Measurements from ENCODE around the gene EIF2AK2. TPM values are rescaled to one million over a fixed set of nuclear protein-coding genes. Genes with fewer than 3 reads are reported as not detected.

The EIF2AK2 gene
- total RNA-seq, 5 donors from 2014 or later (not counting 1 experiment from before 2014, with no cell fraction given): 21.7 to 37.5 (median 31.3) TPM

DNA sequence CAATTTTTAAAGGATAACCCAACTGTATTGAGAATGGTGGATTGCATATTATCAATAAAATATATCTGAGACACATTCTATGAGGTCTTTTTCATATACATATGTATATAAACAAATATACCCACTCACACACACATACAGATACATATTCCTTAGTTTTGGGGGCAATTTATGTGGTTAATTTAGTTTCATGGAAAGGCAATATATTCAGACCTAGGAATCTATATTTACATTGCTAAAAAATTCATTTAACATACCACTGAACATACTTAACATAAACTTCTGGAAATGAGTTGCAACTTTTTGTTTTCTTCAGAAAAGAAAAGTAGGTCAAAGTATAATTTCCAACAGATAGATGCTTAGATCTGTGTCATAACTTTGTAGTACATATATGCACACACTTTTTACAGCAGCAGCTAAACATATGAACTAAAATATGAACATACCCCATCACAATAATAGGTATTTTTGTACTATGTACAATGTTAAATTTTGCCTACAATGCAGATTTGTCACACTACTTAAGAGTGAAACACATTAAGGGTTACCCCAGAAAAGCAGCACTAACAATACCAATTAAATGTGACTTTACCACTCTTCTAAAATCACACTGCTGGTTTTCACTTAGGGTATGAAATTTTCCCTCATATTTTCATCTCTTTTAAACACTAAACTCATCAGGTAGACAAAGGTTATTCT is 95.6 kb downstream of the EIF2AK2 start:
- peaks cover 3 to 89% of the 10 kb centered on the region in 2 donors for H3K36me3 ChIP-seq (ENCODE audit: control insufficient read depth in 2 of 2, extremely low read depth in 1 of 2, insufficient read depth in 1 of 2, low read length in 1 of 2)
- Mint-ChIP-seq H3K4me3 (no peak overlapping the region), H3K36me3 (peaks cover 42% of the 10 kb centered on the region), H3K4me1 (peaks cover 0 to 1% (median 0%) of the 10 kb centered on the region in 3 donors), H3K27ac (no peak overlapping the region), H3K27me3 (no peaks in the 10 kb centered on the region), H3K9me3 (no peaks in the 10 kb centered on the region)
- no peaks in the 10 kb centered on the region for H3K9me3 ChIP-seq
- no peaks in the 10 kb centered on the region for H3K4me1 ChIP-seq (ENCODE audit: control insufficient read depth in 1 of 2, extremely low read depth in 1 of 2, insufficient read depth in 2 of 2, low read length in 2 of 2)
- no peaks in the 10 kb centered on the region for H3K27me3 ChIP-seq (replicated peaks in 1 of 2; ENCODE audit: control insufficient read depth in 2 of 2, extremely low read depth in 1 of 2, insufficient read depth in 2 of 2, low read length in 1 of 2)
- POLR2A ChIA-PET: no interaction called here
- no peak overlapping the region for H3K4me3 ChIP-seq (ENCODE audit: control insufficient read depth in 1 of 2, extremely low read depth in 1 of 2, low read length in 1 of 2)
- H3K27ac ChIP-seq (ENCODE audit: low read length): no peak overlapping the region
- DNase-seq (no peak), ATAC-seq (replicated peaks in 1 of 4) (no peak)
- CTCF ChIA-PET: no interaction called here

DNA sequence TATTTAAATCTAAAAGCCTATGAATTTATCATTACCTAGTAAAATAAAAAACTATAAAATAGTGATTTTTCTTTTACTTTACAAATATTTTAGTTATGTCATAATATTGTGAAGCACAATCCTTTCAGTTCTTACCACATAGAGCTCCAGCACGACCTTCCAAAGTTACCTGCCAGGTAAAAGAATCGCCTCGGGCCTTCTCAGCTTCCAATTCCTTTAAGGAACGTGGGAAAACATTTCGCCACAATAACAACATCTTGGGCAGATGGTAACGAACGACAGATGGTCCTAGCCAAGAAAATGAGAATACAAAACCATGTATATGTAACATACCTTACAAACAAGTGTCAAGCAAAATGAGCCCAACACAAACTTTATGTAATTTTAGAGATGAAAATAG is 96.3 kb downstream of the EIF2AK2 start:
- POLR2A ChIA-PET: no interaction called here
- H3K4me3 ChIP-seq (ENCODE audit: control insufficient read depth in 1 of 2, extremely low read depth in 1 of 2, low read length in 1 of 2): no peak overlapping the region
- H3K36me3 ChIP-seq (ENCODE audit: control insufficient read depth in 2 of 2, extremely low read depth in 1 of 2, insufficient read depth in 1 of 2, low read length in 1 of 2): peaks cover 3 to 87% of the 10 kb centered on the region in 2 donors
- Mint-ChIP-seq H3K4me1 (peaks cover 0 to 1% (median 0%) of the 10 kb centered on the region in 3 donors), H3K4me3 (no peak overlapping the region), H3K36me3 (peaks cover 37% of the 10 kb centered on the region), H3K27ac (no peak overlapping the region), H3K9me3 (no peaks in the 10 kb centered on the region), H3K27me3 (no peaks in the 10 kb centered on the region)
- no peaks in the 10 kb centered on the region for H3K9me3 ChIP-seq
- no peak overlapping the region for H3K27ac ChIP-seq (ENCODE audit: low read length)
- ATAC-seq (replicated peaks in 1 of 4): no peak
- no peaks in the 10 kb centered on the region for H3K4me1 ChIP-seq (ENCODE audit: control insufficient read depth in 1 of 2, extremely low read depth in 1 of 2, insufficient read depth in 2 of 2, low read length in 2 of 2)
- CTCF ChIA-PET: no interaction called here
- 100% methylated on average over 5 of the region's 7 CpGs for WGBS (ENCODE audit: insufficient coverage)
- H3K27me3 ChIP-seq (replicated peaks in 1 of 2; ENCODE audit: control insufficient read depth in 2 of 2, extremely low read depth in 1 of 2, insufficient read depth in 2 of 2, low read length in 1 of 2): no peaks in the 10 kb centered on the region
- DNase-seq: no peak

DNA sequence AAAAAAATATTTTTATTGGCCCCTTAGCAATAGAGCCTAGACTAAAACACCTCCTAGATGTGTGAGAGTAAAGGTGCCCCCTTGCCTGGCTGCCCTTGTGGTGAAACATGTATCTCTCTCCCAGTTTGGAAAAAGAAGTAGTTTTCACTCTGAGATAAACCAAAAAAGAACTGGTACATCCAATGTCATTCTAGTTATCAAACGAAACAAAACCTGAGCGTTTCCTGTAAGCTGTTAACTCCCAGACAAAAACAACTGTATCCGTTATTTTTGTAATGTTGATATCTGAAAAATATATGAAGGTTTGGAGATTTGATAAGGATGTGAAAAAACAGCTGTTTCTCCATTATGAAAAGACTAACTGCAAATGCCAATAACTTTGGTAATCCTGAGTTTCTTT is 96.9 kb downstream of the EIF2AK2 start:
- DNase-seq (no peak), ATAC-seq (replicated peaks in 1 of 4) (no peak)
- CTCF ChIA-PET: interaction anchor here in 1 of 2 donors (0.7 kb wide), 1 partner anchor 49 kb away, joined by 4 read pairs; no protein-coding TSS in a partner anchor
- H3K9me3 Mint-ChIP-seq: no peaks in the 10 kb centered on the region
- H3K36me3 Mint-ChIP-seq: peaks cover 35% of the 10 kb centered on the region
- POLR2A ChIA-PET: no interaction called here
- Histone ChIP-seq H3K27ac (ENCODE audit: low read length) (no peak overlapping the region), H3K9me3 (no peaks in the 10 kb centered on the region), H3K36me3 (ENCODE audit: control insufficient read depth in 2 of 2, extremely low read depth in 1 of 2, insufficient read depth in 1 of 2, low read length in 1 of 2) (peaks cover 3 to 85% of the 10 kb centered on the region in 2 donors), H3K27me3 (replicated peaks in 1 of 2; ENCODE audit: control insufficient read depth in 2 of 2, extremely low read depth in 1 of 2, insufficient read depth in 2 of 2, low read length in 1 of 2) (no peaks in the 10 kb centered on the region), H3K4me3 (ENCODE audit: control insufficient read depth in 1 of 2, extremely low read depth in 1 of 2, low read length in 1 of 2) (no peak overlapping the region), H3K4me1 (ENCODE audit: control insufficient read depth in 1 of 2, extremely low read depth in 1 of 2, insufficient read depth in 2 of 2, low read length in 2 of 2) (no peaks in the 10 kb centered on the region)
- H3K27me3 Mint-ChIP-seq: no peaks in the 10 kb centered on the region
- H3K27ac Mint-ChIP-seq: no peak overlapping the region
- no peak overlapping the region for H3K4me3 Mint-ChIP-seq
- WGBS (ENCODE audit: insufficient coverage): no CpG with 5 or more reads among the region's 3 CpGs
- peaks cover 0 to 1% (median 0%) of the 10 kb centered on the region in 3 donors for H3K4me1 Mint-ChIP-seq

DNA sequence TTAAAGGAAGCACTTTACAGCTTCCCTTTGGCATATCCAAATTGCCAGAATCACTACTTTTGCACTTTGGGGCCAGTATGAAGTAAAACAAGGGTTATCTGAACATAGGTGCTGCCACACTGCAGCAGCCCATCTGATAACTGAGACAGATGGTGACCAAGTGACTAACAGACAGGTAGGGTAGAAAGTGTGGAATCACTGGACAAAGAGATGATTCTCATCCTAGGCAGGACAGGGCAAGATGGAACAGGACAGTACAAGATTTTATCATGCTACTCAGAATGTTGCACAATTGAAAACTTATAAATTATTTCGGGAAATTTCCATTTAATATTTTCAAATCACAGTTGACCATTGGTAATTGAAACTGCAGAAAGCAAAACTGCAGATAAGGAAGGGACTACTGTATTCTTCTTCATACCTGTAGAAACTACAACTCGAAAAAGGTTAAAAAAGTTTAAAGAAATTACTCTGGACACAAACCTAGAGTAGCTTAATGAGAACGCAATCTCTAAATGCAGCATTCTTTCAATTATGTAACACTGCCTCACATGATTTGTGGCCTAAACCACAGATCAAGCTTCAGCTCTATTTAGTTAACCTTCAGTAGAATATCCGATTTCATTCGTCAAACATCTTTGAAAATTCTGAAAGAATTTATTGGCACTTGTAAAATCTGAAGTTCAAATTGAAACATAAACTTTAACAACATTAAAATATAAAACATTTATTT is 104.0 kb downstream of the EIF2AK2 start:
- H3K27ac Mint-ChIP-seq: no peak overlapping the region
- no peaks in the 10 kb centered on the region for H3K4me1 Mint-ChIP-seq
- Histone ChIP-seq H3K36me3 (ENCODE audit: control insufficient read depth in 2 of 2, extremely low read depth in 1 of 2, insufficient read depth in 1 of 2, low read length in 1 of 2) (peaks cover 5 to 61% of the 10 kb centered on the region in 2 donors), H3K4me1 (ENCODE audit: control insufficient read depth in 1 of 2, extremely low read depth in 1 of 2, insufficient read depth in 2 of 2, low read length in 2 of 2) (no peaks in the 10 kb centered on the region), H3K4me3 (ENCODE audit: control insufficient read depth in 1 of 2, extremely low read depth in 1 of 2, low read length in 1 of 2) (no peak overlapping the region), H3K27me3 (replicated peaks in 1 of 2; ENCODE audit: control insufficient read depth in 2 of 2, extremely low read depth in 1 of 2, insufficient read depth in 2 of 2, low read length in 1 of 2) (no peaks in the 10 kb centered on the region), H3K27ac (ENCODE audit: low read length) (no peak overlapping the region), H3K9me3 (no peaks in the 10 kb centered on the region)
- ATAC-seq (replicated peaks in 1 of 4): no peak
- CTCF ChIA-PET: interaction anchor here in 1 of 2 donors (0.6 to 1.0 kb wide), 2 partner anchors 10 to 197 kb away, joined by 3 read pairs; no protein-coding TSS in a partner anchor
- WGBS (ENCODE audit: insufficient coverage): no CpG with 5 or more reads among the region's 5 CpGs
- POLR2A ChIA-PET: interaction anchor here in 1 of 2 donors (0.6 kb wide), 1 partner anchor 844 kb away, joined by 6 read pairs; no protein-coding TSS in a partner anchor
- peaks cover 43% of the 10 kb centered on the region for H3K36me3 Mint-ChIP-seq
- DNase-seq: no peak
- H3K27me3 Mint-ChIP-seq: no peaks in the 10 kb centered on the region
- no peak overlapping the region for H3K4me3 Mint-ChIP-seq
- no peaks in the 10 kb centered on the region for H3K9me3 Mint-ChIP-seq

Other genes starting within 250 kb of the EIF2AK2 start
- gene STRN, start 190.4 kb downstream of the EIF2AK2 start, total RNA-seq: 10 to 100 TPM; 27.8 to 31.5 (median 28.6) TPM
- gene HEATR5B, start 72.6 kb downstream of the EIF2AK2 start, total RNA-seq: 10 to 100 TPM; 35.5 to 41.2 (median 41.0) TPM
- gene GPATCH11, start 72.5 kb downstream of the EIF2AK2 start, total RNA-seq: 10 to 100 TPM in 3 of 5 donors, 1 to 10 TPM in 2; 6.7 to 14.7 (median 12.5) TPM
- gene SULT6B1, start 31.7 kb upstream of the EIF2AK2 start, total RNA-seq: not detected
- gene CEBPZOS, start 39.5 kb upstream of the EIF2AK2 start, total RNA-seq: 10 to 100 TPM; 23.9 to 40.1 (median 37.5) TPM
- gene CEBPZ, start 74.6 kb upstream of the EIF2AK2 start, total RNA-seq: 10 to 100 TPM; 50.6 to 61.5 (median 58.1) TPM
- gene NDUFAF7, start 74.7 kb upstream of the EIF2AK2 start, total RNA-seq: 10 to 100 TPM; 20.2 to 30.3 (median 24.6) TPM
- 10 to 100 TPM; 30.6 to 45.5 (median 36.9) TPM for gene PRKD3, start 167.9 kb upstream of the EIF2AK2 start, total RNA-seq
- gene QPCT, start 187.7 kb upstream of the EIF2AK2 start, total RNA-seq: 1 to 10 TPM in 3 of 5 donors, not detected in 2; 1.1 to 3.1 (median 1.5) TPM

All from T-cell (primary cell).